Measurements from ENCODE around the gene SLC35B1. TPM values are rescaled to one million over a fixed set of nuclear protein-coding genes. Genes with fewer than 3 reads are reported as not detected.

Gene SLC35B1
- total RNA-seq, 1 experiment from 2014 or later, result 104 TPM

DNA sequence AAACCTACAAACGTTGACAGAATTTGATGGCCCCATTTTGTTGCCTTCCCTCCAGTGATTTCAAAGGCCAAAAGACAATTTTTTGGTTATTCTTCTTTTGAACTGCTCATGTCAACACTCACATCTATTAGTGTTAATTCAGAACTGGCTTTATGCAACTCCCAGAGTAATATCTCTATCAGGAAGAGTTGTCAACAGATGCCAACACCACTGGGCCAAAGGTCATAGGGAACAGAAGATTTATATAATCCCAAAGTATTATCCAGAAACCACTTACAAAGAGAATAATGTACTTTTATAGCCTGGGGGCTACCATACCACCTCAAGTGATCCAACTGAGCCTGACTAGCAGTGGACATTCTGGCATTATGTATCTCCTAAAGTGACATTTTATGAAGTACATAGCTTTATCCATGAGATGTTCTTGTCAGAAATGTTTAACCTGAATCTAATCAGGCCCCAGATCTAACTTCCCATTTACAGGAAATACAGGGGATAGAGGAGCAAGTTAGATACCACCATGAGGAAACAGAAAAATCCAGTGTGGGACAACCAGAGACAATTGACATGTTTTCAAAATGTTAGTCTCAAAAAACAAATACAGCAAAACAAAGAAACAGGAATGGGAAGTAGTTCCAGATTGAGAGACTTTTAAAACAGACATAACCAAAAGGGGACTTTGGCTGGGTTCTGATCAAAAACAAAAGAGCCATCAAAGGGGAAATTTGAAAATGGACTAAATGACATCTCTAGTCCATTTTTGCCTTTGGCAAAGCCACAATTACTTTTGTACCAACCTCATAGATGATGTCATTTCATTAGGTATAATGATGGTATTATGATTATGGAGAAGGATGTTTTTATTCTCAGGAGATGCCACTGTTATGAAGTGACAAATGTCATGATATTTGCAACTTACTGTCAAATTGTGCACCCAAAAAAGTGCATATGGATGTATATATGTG is 37.7 kb upstream of the SLC35B1 start:
- no TSS peak for BruUV-seq (replicated peaks)
- Histone ChIP-seq H3K27ac (ENCODE audit: low read depth, low read length, poor library complexity, severe bottlenecking) (no peak overlapping the region), H3K9me3 (ENCODE audit: low read depth, low read length, poor library complexity, severe bottlenecking) (no peaks in the 10 kb centered on the region), H3K4me1 (ENCODE audit: insufficient read depth, low read length, poor library complexity, severe bottlenecking) (no peaks in the 10 kb centered on the region), H3K27me3 (replicated peaks; ENCODE audit: insufficient read depth, low read depth, low read length, poor library complexity) (no peaks in the 10 kb centered on the region), H3K36me3 (ENCODE audit: insufficient read depth, low read length, poor library complexity, severe bottlenecking) (no peaks in the 10 kb centered on the region), H3K4me3 (ENCODE audit: low read depth, low read length, poor library complexity, severe bottlenecking) (no peak overlapping the region)
- intact Hi-C loops (cut with micrococcal nuclease; ENCODE audit: unreplicated experiment), result no loop called here
- ChIA-PET POLR2A (ENCODE audit: low non-redundant PET) (no interaction called here), CTCF (no interaction called here)
- no peak for DNase-seq (ENCODE audit: low spot score)
- TF ChIP-seq, protein P1, sequence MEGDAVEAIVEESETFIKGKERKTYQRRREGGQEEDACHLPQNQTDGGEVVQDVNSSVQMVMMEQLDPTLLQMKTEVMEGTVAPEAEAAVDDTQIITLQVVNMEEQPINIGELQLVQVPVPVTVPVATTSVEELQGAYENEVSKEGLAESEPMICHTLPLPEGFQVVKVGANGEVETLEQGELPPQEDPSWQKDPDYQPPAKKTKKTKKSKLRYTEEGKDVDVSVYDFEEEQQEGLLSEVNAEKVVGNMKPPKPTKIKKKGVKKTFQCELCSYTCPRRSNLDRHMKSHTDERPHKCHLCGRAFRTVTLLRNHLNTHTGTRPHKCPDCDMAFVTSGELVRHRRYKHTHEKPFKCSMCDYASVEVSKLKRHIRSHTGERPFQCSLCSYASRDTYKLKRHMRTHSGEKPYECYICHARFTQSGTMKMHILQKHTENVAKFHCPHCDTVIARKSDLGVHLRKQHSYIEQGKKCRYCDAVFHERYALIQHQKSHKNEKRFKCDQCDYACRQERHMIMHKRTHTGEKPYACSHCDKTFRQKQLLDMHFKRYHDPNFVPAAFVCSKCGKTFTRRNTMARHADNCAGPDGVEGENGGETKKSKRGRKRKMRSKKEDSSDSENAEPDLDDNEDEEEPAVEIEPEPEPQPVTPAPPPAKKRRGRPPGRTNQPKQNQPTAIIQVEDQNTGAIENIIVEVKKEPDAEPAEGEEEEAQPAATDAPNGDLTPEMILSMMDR (conservative IDR thresholded peaks at IDR 0.05; ENCODE audit: low read depth, low read length), result no peak
- no peak for TF ChIP-seq EZH2 (IDR thresholded peaks at IDR 0.05; ENCODE audit: borderline replicate concordance, low read depth, low read length, poor library complexity, severe bottlenecking)

DNA sequence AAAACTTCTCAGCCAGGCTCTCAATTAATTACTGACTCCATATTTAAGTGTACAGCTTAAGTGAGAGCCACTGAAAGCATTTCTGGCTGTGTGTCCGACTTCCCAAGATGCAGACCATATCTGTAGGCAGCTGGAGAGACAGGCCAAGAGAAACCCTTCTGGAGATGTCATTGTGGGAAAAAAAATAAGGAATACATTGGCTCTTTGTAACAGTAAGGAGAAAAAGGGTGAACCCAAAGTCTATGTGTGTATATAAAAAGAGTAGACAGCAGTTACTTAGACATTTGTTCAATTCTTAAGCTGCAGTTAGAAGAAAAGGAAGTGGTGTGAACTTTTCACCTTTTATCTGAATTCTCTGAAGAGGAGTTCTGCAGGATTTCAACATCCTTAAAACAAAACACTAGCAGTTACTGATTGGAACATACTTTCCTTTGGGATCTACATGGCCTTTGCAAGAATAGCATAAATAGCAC is 34.4 kb upstream of the SLC35B1 start:
- Histone ChIP-seq H3K9me3 (ENCODE audit: low read depth, low read length, poor library complexity, severe bottlenecking) (no peaks in the 10 kb centered on the region), H3K27ac (ENCODE audit: low read depth, low read length, poor library complexity, severe bottlenecking) (no peak overlapping the region), H3K27me3 (replicated peaks; ENCODE audit: insufficient read depth, low read depth, low read length, poor library complexity) (no peaks in the 10 kb centered on the region), H3K36me3 (ENCODE audit: insufficient read depth, low read length, poor library complexity, severe bottlenecking) (no peaks in the 10 kb centered on the region), H3K4me1 (ENCODE audit: insufficient read depth, low read length, poor library complexity, severe bottlenecking) (no peaks in the 10 kb centered on the region), H3K4me3 (ENCODE audit: low read depth, low read length, poor library complexity, severe bottlenecking) (no peak overlapping the region)
- ChIA-PET CTCF (interaction anchor here (0.8 kb wide), 1 partner anchor 175 kb away, joined by 3 read pairs; no protein-coding TSS in a partner anchor), POLR2A (ENCODE audit: low non-redundant PET) (interaction anchor here (0.6 kb wide), 1 partner anchor 22 kb away, joined by 8 read pairs; the partner anchor contains the start of gene FAM117A)
- intact Hi-C loops (cut with micrococcal nuclease; ENCODE audit: unreplicated experiment), result no loop called here
- BruUV-seq (replicated peaks), result no TSS peak
- no peak for DNase-seq (ENCODE audit: low spot score)
- TF ChIP-seq EZH2 (IDR thresholded peaks at IDR 0.05; ENCODE audit: borderline replicate concordance, low read depth, low read length, poor library complexity, severe bottlenecking), result no peak
- TF ChIP-seq, protein P1 (conservative IDR thresholded peaks at IDR 0.05; ENCODE audit: low read depth, low read length), result no peak

DNA sequence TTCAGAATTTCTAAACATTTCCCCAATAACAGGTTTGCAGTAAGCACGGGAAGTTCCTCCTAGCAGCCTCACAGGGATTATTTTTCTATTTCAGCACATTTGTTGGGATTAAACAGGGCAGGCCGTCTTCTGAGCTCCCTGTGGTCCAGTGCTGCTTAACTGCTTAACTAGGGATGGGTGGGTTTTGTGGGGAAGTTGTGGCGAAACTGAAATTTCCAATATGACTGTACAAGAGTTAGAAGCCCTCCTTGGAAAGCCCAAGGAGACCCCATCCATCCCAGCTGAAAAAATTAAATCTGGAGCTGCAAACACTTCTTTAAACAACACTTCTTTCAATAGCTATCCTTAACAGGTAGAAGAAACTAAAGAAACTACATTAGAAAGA is 33.9 kb upstream of the SLC35B1 start:
- Histone ChIP-seq H3K27ac (ENCODE audit: low read depth, low read length, poor library complexity, severe bottlenecking) (no peak overlapping the region), H3K4me3 (ENCODE audit: low read depth, low read length, poor library complexity, severe bottlenecking) (no peak overlapping the region), H3K4me1 (ENCODE audit: insufficient read depth, low read length, poor library complexity, severe bottlenecking) (no peaks in the 10 kb centered on the region), H3K27me3 (replicated peaks; ENCODE audit: insufficient read depth, low read depth, low read length, poor library complexity) (no peaks in the 10 kb centered on the region), H3K9me3 (ENCODE audit: low read depth, low read length, poor library complexity, severe bottlenecking) (no peaks in the 10 kb centered on the region), H3K36me3 (ENCODE audit: insufficient read depth, low read length, poor library complexity, severe bottlenecking) (no peaks in the 10 kb centered on the region)
- DNase-seq (ENCODE audit: low spot score), result no peak
- ChIA-PET CTCF (interaction anchor here (0.8 kb wide), 1 partner anchor 174 kb away, joined by 3 read pairs; no protein-coding TSS in a partner anchor), POLR2A (ENCODE audit: low non-redundant PET) (interaction anchor here (0.6 to 1.1 kb wide), 2 partner anchors 22 to 34 kb away, joined by 7 to 8 read pairs; partner anchors contain the start of genes FAM117A and SLC35B1)
- intact Hi-C loops (cut with micrococcal nuclease; ENCODE audit: unreplicated experiment), result no loop called here
- BruUV-seq (replicated peaks), result no TSS peak
- TF ChIP-seq EZH2 (IDR thresholded peaks at IDR 0.05; ENCODE audit: borderline replicate concordance, low read depth, low read length, poor library complexity, severe bottlenecking), result no peak
- TF ChIP-seq, protein P1 (conservative IDR thresholded peaks at IDR 0.05; ENCODE audit: low read depth, low read length), result no peak
